Epidermal melanocyte (primary cell): ENCODE measurements around the gene ACTR6.
"Not testable (repeated sequence)": the region's sequence is repeated elsewhere in the genome, so short reads cannot be mapped to it uniquely, and the experiment has no call there.

Experiments
- DNase-seq: peaks from one replicate; pipeline ENCODE4 v3.0.0; 2011; ENCODE audit warnings: low spot score; ENCODE audit not compliant: insufficient read length

ACTR6 gene

GRCh38 chr12:100219328-100220109 is 18.9 kb downstream of the ACTR6 start:
- no peak for DNase-seq

GRCh38 chr12:100221523-100221922 is 20.9 kb downstream of the ACTR6 start:
- DNase-seq: no peak

GRCh38 chr12:100222173-100222572 is 21.6 kb downstream of the ACTR6 start:
- DNase-seq: not testable (repeated sequence)

- no peak for DNase-seq
These were observed 24.9 kb downstream of the ACTR6 start for GRCh38 chr12:100225491-100225890.

GRCh38 chr12:100229036-100229635 is 28.5 kb downstream of the ACTR6 start:
- no peak for DNase-seq

- DNase-seq: no peak
These were observed 29.3 kb downstream of the ACTR6 start for GRCh38 chr12:100229876-100230275.

- not testable (repeated sequence) for DNase-seq
These were observed 31.3 kb downstream of the ACTR6 start for GRCh38 chr12:100231873-100232272.

GRCh38 chr12:100234166-100234565 is 33.6 kb downstream of the ACTR6 start:
- no peak for DNase-seq

- peak; percentile 31 for DNase-seq
These were observed 34.1 kb downstream of the ACTR6 start for GRCh38 chr12:100234591-100235304.

- DNase-seq: no peak
These were observed 38.2 kb downstream of the ACTR6 start for GRCh38 chr12:100238801-100239200.

GRCh38 chr12:100239589-100239988 is 39.0 kb downstream of the ACTR6 start:
- no peak for DNase-seq

- no peak for DNase-seq
These were observed 42.5 kb downstream of the ACTR6 start for GRCh38 chr12:100243137-100243536.

- no peak for DNase-seq
These were observed 47.1 kb downstream of the ACTR6 start for GRCh38 chr12:100247765-100248164.

GRCh38 chr12:100248886-100249285 is 48.3 kb downstream of the ACTR6 start:
- DNase-seq: no peak

GRCh38 chr12:100249941-100250340 is 49.3 kb downstream of the ACTR6 start:
- no peak for DNase-seq

GRCh38 chr12:100251917-100252316 is 51.3 kb downstream of the ACTR6 start:
- no peak for DNase-seq

- no peak for DNase-seq
These were observed 52.8 kb downstream of the ACTR6 start for GRCh38 chr12:100253437-100253836.

GRCh38 chr12:100254876-100255275 is 54.3 kb downstream of the ACTR6 start:
- no peak for DNase-seq

GRCh38 chr12:100258127-100258526 is 57.5 kb downstream of the ACTR6 start:
- no peak for DNase-seq

- no peak for DNase-seq
These were observed 62.5 kb downstream of the ACTR6 start for GRCh38 chr12:100263131-100263530.

GRCh38 chr12:100265107-100265506 is 64.5 kb downstream of the ACTR6 start:
- not testable (repeated sequence) for DNase-seq
